ENCODE data around the gene XRCC1.

GRCh38 chr19:43592800-43593350 lies 17.5 kb upstream of the XRCC1 start:
- no peak for TF ChIP-seq POLR2A (IDR thresholded peaks at IDR 0.05)
- no peak for TF ChIP-seq CTCF (IDR thresholded peaks at IDR 0.05)

Measured in esophagus squamous epithelium (tissue), 4 donors.